Measurements from ENCODE around the gene ATRNL1. TPM values are rescaled to one million over a fixed set of nuclear protein-coding genes. Genes with fewer than 3 reads are reported as not detected.

Gene ATRNL1
- total and polyA plus RNA-seq, 2 of the 8 experiments (the other 6 are each of a cell fraction or from before 2014, with no cell fraction given): 5.1 to 17.6 TPM

- Histone ChIP-seq H3K9ac (replicated peaks in 1 of 4; ENCODE audit: extremely low read depth in 1 of 4, low read depth in 3 of 4, low read length in 3 of 4) (no peak overlapping the region), H3K27me3 (replicated peaks in 1 of 4; ENCODE audit: control insufficient read depth in 3 of 4, extremely low read depth in 1 of 4, insufficient read depth in 3 of 4, low read length in 3 of 4) (no peaks in the 10 kb centered on the region), H3K4me2 (ENCODE audit: insufficient read depth in 1 of 2, low read depth in 2 of 2, low read length in 2 of 2) (peak overlapping the region; percentile 8 to 34; a peak in 1 of 4 replicates), H3K79me1 (ENCODE audit: low read depth, low read length) (no peaks in the 10 kb centered on the region), H3K4ac (replicated peaks; ENCODE audit: insufficient read length, low read depth, low read length) (no peak overlapping the region), H3K18ac (ENCODE audit: extremely low read depth, low read length) (no peak overlapping the region), H3K9me3 (ENCODE audit: insufficient read depth in 2 of 2, low read depth in 1 of 2, low read length in 1 of 2) (no peaks in the 10 kb centered on the region; a peak in 1 of 4 replicates), H3K23me2 (ENCODE audit: low read depth, low read length) (no peaks in the 10 kb centered on the region), H2BK12ac (ENCODE audit: low read depth, low read length) (no peak overlapping the region), H2AK5ac (ENCODE audit: low read depth, low read length) (no peak overlapping the region), H4K8ac (ENCODE audit: extremely low read depth, insufficient read depth, low read length) (no peak overlapping the region), H3K27ac (ENCODE audit: low read depth, low read length) (no peak overlapping the region), H3K4me1 (replicated peaks in 1 of 4; ENCODE audit: control insufficient read depth in 3 of 4, insufficient read depth in 4 of 4, low read length in 3 of 4) (peaks cover 0 to 10% (median 4%) of the 10 kb centered on the region in 4 experiments; a peak in 2 of 7 replicates), H3K4me3 (ENCODE audit: extremely low read depth in 1 of 4, insufficient read depth in 2 of 4, low read depth in 3 of 4, low read length in 4 of 4) (peak overlapping the region in 1 of 4 experiments; percentile 17; a peak in 1 of 8 replicates), H2BK20ac (ENCODE audit: low read length) (no peak overlapping the region), H4K20me1 (replicated peaks in 1 of 2; ENCODE audit: control insufficient read depth in 1 of 2, insufficient read depth in 2 of 2, low read length in 2 of 2) (no peaks in the 10 kb centered on the region), H3K14ac (ENCODE audit: insufficient read length) (no peak overlapping the region), H3K56ac (replicated peaks; ENCODE audit: insufficient read length, low read depth, low read length) (no peak overlapping the region), H2BK15ac (ENCODE audit: low read length) (no peak overlapping the region), H2BK5ac (ENCODE audit: low read depth, low read length) (no peak overlapping the region), H2AFZ (ENCODE audit: low read length) (no peak overlapping the region), H2BK120ac (replicated peaks; ENCODE audit: low read depth, low read length) (no peak overlapping the region), H3K36me3 (ENCODE audit: control insufficient read depth in 2 of 4, insufficient read depth in 4 of 4, low read length in 3 of 4) (no peaks in the 10 kb centered on the region; a peak in 1 of 8 replicates), H4K5ac (ENCODE audit: insufficient read length, low read depth, low read length) (no peak overlapping the region), H3K79me2 (ENCODE audit: control insufficient read depth in 1 of 2, insufficient read depth in 2 of 2, low read length in 2 of 2) (no peaks in the 10 kb centered on the region), H4K91ac (replicated peaks; ENCODE audit: insufficient read length, low read length) (no peak overlapping the region), H3K23ac (ENCODE audit: insufficient read length) (no peak overlapping the region)
- TF ChIP-seq SP2 (IDR thresholded peaks at IDR 0.05; ENCODE audit: low read length): no peak
- TF ChIP-seq ATF2 (IDR thresholded peaks at IDR 0.05; ENCODE audit: low read length): no peak
- no peak for TF ChIP-seq SIRT6 (IDR thresholded peaks at IDR 0.05; ENCODE audit: low read length)
- no peak for TF ChIP-seq KDM4A (IDR thresholded peaks at IDR 0.05; ENCODE audit: low read depth, low read length, severe bottlenecking)
- no peak for TF ChIP-seq KDM5A (IDR thresholded peaks at IDR 0.05; ENCODE audit: low read length)
- TF ChIP-seq GABPA (IDR thresholded peaks at IDR 0.05; ENCODE audit: borderline replicate concordance, insufficient read depth, low read length): no peak
- no peak for TF ChIP-seq JUN (IDR thresholded peaks at IDR 0.05; ENCODE audit: low read depth, low read length)
- no peak for TF ChIP-seq FOSL1 (IDR thresholded peaks at IDR 0.05; ENCODE audit: insufficient read depth, low read depth, low read length)
- TF ChIP-seq YY1 (IDR thresholded peaks at IDR 0.05; ENCODE audit: low read depth, low read length): no peak
- CTCF ChIA-PET (ENCODE audit: partially characterized antibody): no interaction called here
- FAIRE-seq (no peak), DNase-seq (ENCODE audit: low read depth in 1 of 2, low spot score in 2 of 2) (no peak)
- POLR2A ChIA-PET (ENCODE audit: partially characterized antibody): no interaction called here
These were observed 708.3 kb downstream of the ATRNL1 start for GRCh38 chr10:115801457-115801856.

All from H1 (cell line).